Lower lobe of right lung (tissue), 2 donors: ENCODE data around the gene ZNF774. TPM values are rescaled to one million over a fixed set of nuclear protein-coding genes. Genes with fewer than 3 reads are reported as not detected.

ENCODE experiments used
- ATAC-seq, 2 donors: fragments of 200-7000 bp; cut with Tn5 transposase; one replicate each; pipeline ENCODE4 v1.9.1; 2020 to 2022; ENCODE audit warnings: mild to moderate bottlenecking in 2 of 2, moderate library complexity in 2 of 2
- DNase-seq: peaks from one replicate; pipeline ENCODE4 v3.0.0-alpha.2; 2020
- H3K27ac ChIP-seq: fragments of 200-600 bp; one replicate; pipeline ENCODE4 v1.8.0; 2022
- H3K27me3 ChIP-seq: fragments of 200-600 bp; one replicate; pipeline ENCODE4 v1.8.0; 2022; ENCODE audit warnings: low read depth
- H3K36me3 ChIP-seq: fragments of 200-600 bp; one replicate; pipeline ENCODE4 v1.8.0; 2022; ENCODE audit warnings: mild to moderate bottlenecking
- H3K4me1 ChIP-seq: fragments of 200-600 bp; one replicate; pipeline ENCODE4 v1.8.0; 2022
- H3K4me3 ChIP-seq: fragments of 200-600 bp; one replicate; pipeline ENCODE4 v1.8.0; 2022; ENCODE audit warnings: mild to moderate bottlenecking
- H3K9me3 ChIP-seq: fragments of 200-600 bp; one replicate; pipeline ENCODE4 v1.8.0; 2022
- CTCF ChIP-seq: fragments of 200-600 bp; IDR thresholded peaks from one replicate; pipeline ENCODE4 v1.8.0; 2022; ENCODE audit warnings: antibody characterized with exemption, mild to moderate bottlenecking
- intact Hi-C: fragments of 100-400 bp; cut with DNase I; formaldehyde crosslinking; loops from one replicate; pipeline ENCODE4 v1.11.0; 2022
- total RNA-seq: library from RNA; stranded (reverse); fragmentation: NEBNext Ultra II Directional; extraction: Animal tissue kit (Norgen Biotek cat#: 25700); gene quantifications from one replicate; pipeline ENCODE4 v1.2.1, GENCODE V29; 2021
- donor health status: DM: no; HTN: yes; CAD: no; lungs with severe emphysema.

Gene ZNF774
- total RNA-seq, 1 donor from 2014 or later: 5.5 TPM

GRCh38 chr15:90367576-90367975 lies 15.5 kb downstream of the ZNF774 start:
- TF ChIP-seq CTCF: no peak
- Histone ChIP-seq H3K27me3 (no peaks in the 10 kb centered on the region), H3K36me3 (no peaks in the 10 kb centered on the region), H3K27ac (peak overlapping the region; percentile 63), H3K9me3 (no peaks in the 10 kb centered on the region), H3K4me3 (no peak overlapping the region), H3K4me1 (peaks cover 21% of the 10 kb centered on the region)
- ATAC-seq (peak; percentile 62 to 78), DNase-seq (no peak)
- intact Hi-C loops: no loop called here

- DNase-seq (no peak), ATAC-seq (no peak)
- Histone ChIP-seq H3K4me1 (peaks cover 14% of the 10 kb centered on the region), H3K27ac (no peak overlapping the region), H3K4me3 (no peak overlapping the region), H3K9me3 (peaks cover 12% of the 10 kb centered on the region), H3K36me3 (no peaks in the 10 kb centered on the region), H3K27me3 (no peaks in the 10 kb centered on the region)
- intact Hi-C loops: no loop called here
- TF ChIP-seq CTCF: no peak
Observed at GRCh38 chr15:90375071-90375470, 23.0 kb downstream of the ZNF774 start.

- no peaks in the 10 kb centered on the region for H3K27me3 ChIP-seq
- intact Hi-C loops: no loop called here
- H3K4me1 ChIP-seq: peaks cover 14% of the 10 kb centered on the region
- no peaks in the 10 kb centered on the region for H3K36me3 ChIP-seq
- TF ChIP-seq CTCF: no peak
- H3K27ac ChIP-seq: peak overlapping the region; percentile 25
- H3K4me3 ChIP-seq: no peak overlapping the region
- ATAC-seq (peak; percentile 40 to 61), DNase-seq (no peak)
- H3K9me3 ChIP-seq: peaks cover 12% of the 10 kb centered on the region
Observed at GRCh38 chr15:90376789-90377188, 24.7 kb downstream of the ZNF774 start.

- peaks cover 12% of the 10 kb centered on the region for H3K9me3 ChIP-seq
- DNase-seq: no peak
- H3K27ac ChIP-seq: no peak overlapping the region
- ATAC-seq: no peak
- no peak for TF ChIP-seq CTCF
- no peaks in the 10 kb centered on the region for H3K27me3 ChIP-seq
- H3K4me1 ChIP-seq: peaks cover 14% of the 10 kb centered on the region
- H3K36me3 ChIP-seq: no peaks in the 10 kb centered on the region
- intact Hi-C loops: no loop called here
- H3K4me3 ChIP-seq: no peak overlapping the region
Observed at GRCh38 chr15:90379263-90379662, 27.2 kb downstream of the ZNF774 start.

- DNase-seq (no peak), ATAC-seq (no peak)
- peaks cover 12% of the 10 kb centered on the region for H3K9me3 ChIP-seq
- H3K27ac ChIP-seq: no peak overlapping the region
- intact Hi-C loops: no loop called here
- H3K4me1 ChIP-seq: peaks cover 14% of the 10 kb centered on the region
- TF ChIP-seq CTCF: no peak
- H3K36me3 ChIP-seq: no peaks in the 10 kb centered on the region
- H3K4me3 ChIP-seq: no peak overlapping the region
- H3K27me3 ChIP-seq: no peaks in the 10 kb centered on the region
Observed at GRCh38 chr15:90381515-90381914, 29.4 kb downstream of the ZNF774 start.

GRCh38 chr15:90382320-90382719 lies 30.2 kb downstream of the ZNF774 start:
- TF ChIP-seq CTCF: no peak
- Histone ChIP-seq H3K4me1 (peaks cover 7% of the 10 kb centered on the region), H3K4me3 (no peak overlapping the region), H3K27me3 (no peaks in the 10 kb centered on the region), H3K36me3 (no peaks in the 10 kb centered on the region), H3K27ac (no peak overlapping the region), H3K9me3 (peaks cover 12% of the 10 kb centered on the region)
- ATAC-seq (peak in 1 of 2 donors; percentile 39), DNase-seq (no peak)
- intact Hi-C loops: no loop called here
